ENCODE measurements around the gene CHD8.

The CHD8 gene

GRCh38 chr14:21346532-21347135 lies 109.3 kb downstream of the CHD8 start:
- Histone ChIP-seq H3K36me3 (ENCODE audit: low read depth) (peaks cover 12% of the 10 kb centered on the region), H3K27me3 (ENCODE audit: insufficient read depth, poor library complexity, severe bottlenecking) (no peaks in the 10 kb centered on the region), H3K4me3 (ENCODE audit: severe bottlenecking) (no peak overlapping the region), H3K27ac (ENCODE audit: poor library complexity, severe bottlenecking) (no peak overlapping the region), H3K4me1 (ENCODE audit: insufficient read depth, poor library complexity, severe bottlenecking) (no peaks in the 10 kb centered on the region), H3K9me3 (ENCODE audit: severe bottlenecking) (no peaks in the 10 kb centered on the region)
- no peak for DNase-seq (ENCODE audit: low spot score)
- TF ChIP-seq, protein P1, sequence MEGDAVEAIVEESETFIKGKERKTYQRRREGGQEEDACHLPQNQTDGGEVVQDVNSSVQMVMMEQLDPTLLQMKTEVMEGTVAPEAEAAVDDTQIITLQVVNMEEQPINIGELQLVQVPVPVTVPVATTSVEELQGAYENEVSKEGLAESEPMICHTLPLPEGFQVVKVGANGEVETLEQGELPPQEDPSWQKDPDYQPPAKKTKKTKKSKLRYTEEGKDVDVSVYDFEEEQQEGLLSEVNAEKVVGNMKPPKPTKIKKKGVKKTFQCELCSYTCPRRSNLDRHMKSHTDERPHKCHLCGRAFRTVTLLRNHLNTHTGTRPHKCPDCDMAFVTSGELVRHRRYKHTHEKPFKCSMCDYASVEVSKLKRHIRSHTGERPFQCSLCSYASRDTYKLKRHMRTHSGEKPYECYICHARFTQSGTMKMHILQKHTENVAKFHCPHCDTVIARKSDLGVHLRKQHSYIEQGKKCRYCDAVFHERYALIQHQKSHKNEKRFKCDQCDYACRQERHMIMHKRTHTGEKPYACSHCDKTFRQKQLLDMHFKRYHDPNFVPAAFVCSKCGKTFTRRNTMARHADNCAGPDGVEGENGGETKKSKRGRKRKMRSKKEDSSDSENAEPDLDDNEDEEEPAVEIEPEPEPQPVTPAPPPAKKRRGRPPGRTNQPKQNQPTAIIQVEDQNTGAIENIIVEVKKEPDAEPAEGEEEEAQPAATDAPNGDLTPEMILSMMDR (IDR thresholded peaks at IDR 0.05; ENCODE audit: poor library complexity, severe bottlenecking): no peak
- ATAC-seq (ENCODE audit: low read depth): no peak

- DNase-seq (ENCODE audit: low spot score): no peak
- Histone ChIP-seq H3K27ac (ENCODE audit: poor library complexity, severe bottlenecking) (no peak overlapping the region), H3K4me3 (ENCODE audit: severe bottlenecking) (no peak overlapping the region), H3K36me3 (ENCODE audit: low read depth) (no peaks in the 10 kb centered on the region), H3K9me3 (ENCODE audit: severe bottlenecking) (no peaks in the 10 kb centered on the region), H3K27me3 (ENCODE audit: insufficient read depth, poor library complexity, severe bottlenecking) (peaks cover 5% of the 10 kb centered on the region), H3K4me1 (ENCODE audit: insufficient read depth, poor library complexity, severe bottlenecking) (no peaks in the 10 kb centered on the region)
- 0 out of 3 replicates have a peak, but pooled peaks have one; percentile 17 for ATAC-seq (ENCODE audit: low read depth)
- TF ChIP-seq, protein P1 (IDR thresholded peaks at IDR 0.05; ENCODE audit: poor library complexity, severe bottlenecking): no peak
These were observed 112.7 kb downstream of the CHD8 start for GRCh38 chr14:21343035-21343794.
